HK-2 (cell line): ENCODE data around the gene GJE1.

ENCODE experiments used
- DNase-seq: peaks from one replicate; pipeline ENCODE4 v3.0.0-alpha.2; 2018; ENCODE audit not compliant: unreplicated experiment

GJE1 gene

DNA sequence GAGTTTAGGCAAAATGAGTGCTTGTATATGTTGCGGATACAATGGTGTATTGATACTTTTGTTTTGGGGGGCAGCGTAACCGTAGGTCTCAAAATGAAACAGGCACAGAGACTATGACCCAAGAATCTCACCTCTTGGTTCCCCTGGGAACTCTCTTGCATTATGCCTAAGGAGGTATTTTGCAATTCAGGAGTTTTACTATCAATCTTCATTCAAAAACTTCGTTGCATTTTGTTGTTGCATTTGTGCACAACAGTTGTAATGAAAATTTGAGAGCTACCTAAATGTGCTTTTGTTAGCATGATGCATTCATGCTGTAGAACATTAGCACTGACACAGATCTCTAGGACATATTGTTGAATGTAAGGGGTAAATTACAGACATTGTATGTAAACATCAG lies 32.5 kb downstream of the GJE1 start:
- DNase-seq: no peak

GRCh38 chr6:142167071-142167470 lies 34.3 kb downstream of the GJE1 start:
- no peak for DNase-seq

GRCh38 chr6:142167486-142167885 lies 34.8 kb downstream of the GJE1 start:
- DNase-seq: no peak

DNA sequence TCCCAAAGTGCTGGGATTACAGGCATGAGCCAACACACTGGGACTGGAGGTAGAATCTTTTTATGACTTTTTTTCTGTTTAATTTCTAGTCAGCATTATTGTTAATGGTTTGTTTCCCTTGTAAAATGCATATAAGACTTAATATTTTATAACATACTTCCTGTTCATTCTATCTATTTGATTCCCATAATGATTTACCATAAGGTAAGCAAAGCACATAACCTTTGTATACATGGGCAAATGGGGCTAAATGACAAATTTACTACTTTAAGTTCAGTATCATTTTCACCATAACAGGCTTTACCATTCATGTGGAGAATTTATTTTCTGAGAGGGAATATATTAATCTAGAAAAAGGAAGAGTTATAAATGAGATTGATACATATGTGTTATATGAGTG lies 38.6 kb downstream of the GJE1 start:
- DNase-seq: no peak

- no peak for DNase-seq
Measured at GRCh38 chr6:142172758-142173157, 40.0 kb downstream of the GJE1 start.

- no peak for DNase-seq
Measured at GRCh38 chr6:142173980-142174379, 41.3 kb downstream of the GJE1 start.

GRCh38 chr6:142174703-142175102 lies 42.0 kb downstream of the GJE1 start:
- DNase-seq: no peak

- DNase-seq: no peak
Measured at GRCh38 chr6:142178129-142178528, 45.4 kb downstream of the GJE1 start.

GRCh38 chr6:142182004-142182403 lies 49.3 kb downstream of the GJE1 start:
- DNase-seq: no peak

GRCh38 chr6:142183351-142183750 lies 50.6 kb downstream of the GJE1 start:
- DNase-seq: no peak

DNA sequence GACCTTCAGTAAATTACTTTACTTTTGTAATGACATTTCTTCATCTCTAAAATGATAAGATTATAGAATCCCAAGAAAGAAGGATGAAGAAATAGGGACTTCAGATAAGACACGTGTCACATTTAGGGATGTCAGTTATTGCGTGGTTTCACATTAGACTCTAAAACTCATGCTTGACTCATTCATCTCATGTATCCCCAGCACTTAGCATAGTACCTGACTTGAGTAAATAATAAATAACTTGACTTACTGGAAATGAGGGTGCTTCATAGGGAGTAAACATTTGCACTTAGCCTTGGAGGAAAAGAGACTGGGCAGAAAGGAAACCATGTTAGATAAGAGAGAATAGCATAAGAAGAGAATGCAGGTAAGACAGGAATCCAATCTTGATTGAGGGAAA lies 51.6 kb downstream of the GJE1 start:
- no peak for DNase-seq
